HG02852 (cell line): Measurements from ENCODE around the gene SCRT2.

Experiments used
- ATAC-seq: cut with Tn5 transposase; IDR thresholded peaks from one replicate; pipeline ENCODE4 v1.9.1; 2021; ENCODE audit warnings: mild to moderate bottlenecking, moderate library complexity; ENCODE audit not compliant: unreplicated experiment

Gene SCRT2

DNA sequence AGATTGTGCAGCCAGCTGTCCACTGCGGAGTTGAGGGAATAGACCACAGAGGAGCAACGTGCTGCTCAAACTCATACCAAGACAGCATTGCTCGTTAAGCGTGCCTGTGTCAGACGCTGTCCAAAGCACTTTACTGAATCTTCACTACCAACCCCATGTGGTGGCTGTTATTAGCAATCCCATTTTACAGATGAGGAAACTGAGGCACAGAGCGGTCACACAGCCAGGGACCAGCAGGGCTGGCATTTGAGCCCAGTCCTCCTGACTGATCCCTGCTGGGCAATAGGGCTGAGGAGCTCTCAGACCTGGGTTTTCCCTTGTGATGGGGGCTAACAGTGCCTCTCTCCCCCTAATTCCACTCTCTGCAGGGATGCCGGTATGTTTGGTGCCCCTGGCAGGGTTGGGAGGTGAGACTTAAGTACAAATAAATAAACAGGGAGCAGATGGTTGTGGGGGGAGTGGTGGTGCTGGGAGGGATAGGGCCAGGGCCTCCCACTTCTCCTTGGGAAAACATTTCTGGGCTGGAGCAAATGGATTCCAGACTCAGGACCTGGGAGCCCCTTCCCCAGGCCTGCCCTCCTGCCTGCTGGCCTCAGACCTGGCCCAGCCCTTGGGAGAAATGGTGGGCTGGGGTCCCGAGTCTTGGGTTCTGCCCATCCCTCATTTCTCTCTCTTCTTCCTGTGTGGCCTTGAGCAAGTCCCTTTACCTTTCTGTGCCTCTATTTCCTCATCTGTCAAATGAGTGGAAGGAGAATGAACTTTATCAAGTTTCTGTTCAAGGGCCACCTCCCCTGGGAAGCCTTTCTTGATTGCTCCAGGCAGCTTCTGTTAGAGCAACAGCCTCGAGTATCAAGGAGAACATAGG, 40.3 kb downstream of the SCRT2 start:
- no peak for ATAC-seq

DNA sequence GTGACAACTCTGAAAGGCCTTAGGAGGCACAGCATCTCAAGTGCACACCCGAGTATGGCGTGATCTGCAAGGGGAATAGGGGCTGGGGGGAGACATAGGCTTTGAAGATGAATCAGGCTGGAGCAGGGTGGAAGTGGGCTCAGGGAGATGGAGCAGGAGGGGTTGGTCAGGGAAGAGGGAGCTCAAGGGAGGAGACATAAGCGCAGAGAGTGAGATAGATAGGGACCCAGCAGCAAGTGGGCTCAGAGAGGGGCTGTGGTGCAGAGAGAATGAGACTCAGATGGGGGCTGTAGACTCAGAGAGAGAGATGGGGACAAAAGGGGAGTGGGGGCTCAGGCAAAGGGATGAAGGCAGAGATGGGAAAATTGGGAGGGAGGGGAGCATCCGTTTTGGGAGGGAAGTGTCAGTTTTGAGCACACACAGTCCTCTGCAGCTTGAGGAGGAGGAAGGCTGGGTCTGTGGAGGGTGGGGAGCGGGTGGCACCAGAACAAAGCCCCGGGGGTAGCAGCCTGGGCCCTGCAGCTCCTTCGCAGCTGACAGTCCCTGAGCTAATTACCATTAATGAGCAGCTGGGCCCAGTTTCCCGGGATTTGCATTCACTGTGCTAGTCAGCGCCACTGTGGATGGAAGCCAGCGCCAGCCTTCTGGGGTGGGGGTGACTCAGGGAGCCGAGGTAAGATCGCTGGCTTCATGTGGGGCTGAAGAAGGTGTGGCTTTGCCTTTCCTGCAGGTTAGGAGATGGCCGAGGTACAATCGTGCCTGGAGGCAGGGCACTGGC, 41.3 kb downstream of the SCRT2 start:
- ATAC-seq = no peak

DNA sequence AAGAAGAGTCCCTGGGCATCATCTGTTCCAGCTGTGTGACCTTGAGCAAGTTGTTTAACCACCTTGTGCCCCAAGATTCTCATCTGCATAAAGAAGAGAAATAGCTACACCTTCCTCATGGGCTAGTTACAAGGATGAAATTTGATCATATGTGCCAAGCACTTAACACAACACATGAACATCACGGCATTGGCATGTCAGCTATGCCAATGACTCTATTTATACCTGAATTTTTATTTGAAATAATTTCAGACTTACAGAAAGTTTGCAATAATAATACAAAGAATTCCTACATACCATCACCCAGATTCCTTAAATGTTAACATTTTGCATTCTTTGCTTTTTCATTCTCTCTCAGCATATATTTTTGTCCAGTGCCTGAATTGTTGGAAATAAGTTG, 44.5 kb downstream of the SCRT2 start:
- no peak for ATAC-seq

DNA sequence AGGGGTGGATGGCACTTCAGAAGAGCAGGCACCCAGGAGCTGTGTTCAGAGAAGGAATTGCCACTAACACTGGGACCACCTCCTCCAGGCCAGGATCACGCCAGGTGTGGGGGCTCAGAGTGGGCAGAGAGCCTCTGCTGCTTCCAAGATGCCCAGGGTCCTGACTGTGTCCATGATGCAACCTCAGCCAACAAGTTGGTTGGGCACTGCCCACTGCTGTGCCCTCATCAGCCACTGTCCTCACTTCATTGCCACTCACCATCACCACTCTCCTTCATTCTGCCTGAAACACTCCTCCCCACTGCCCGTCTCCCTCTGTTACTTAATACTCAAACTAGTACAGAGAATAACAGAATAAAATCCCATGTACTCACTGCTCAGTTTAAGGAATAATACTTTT, 49.0 kb downstream of the SCRT2 start:
- ATAC-seq = no peak

DNA sequence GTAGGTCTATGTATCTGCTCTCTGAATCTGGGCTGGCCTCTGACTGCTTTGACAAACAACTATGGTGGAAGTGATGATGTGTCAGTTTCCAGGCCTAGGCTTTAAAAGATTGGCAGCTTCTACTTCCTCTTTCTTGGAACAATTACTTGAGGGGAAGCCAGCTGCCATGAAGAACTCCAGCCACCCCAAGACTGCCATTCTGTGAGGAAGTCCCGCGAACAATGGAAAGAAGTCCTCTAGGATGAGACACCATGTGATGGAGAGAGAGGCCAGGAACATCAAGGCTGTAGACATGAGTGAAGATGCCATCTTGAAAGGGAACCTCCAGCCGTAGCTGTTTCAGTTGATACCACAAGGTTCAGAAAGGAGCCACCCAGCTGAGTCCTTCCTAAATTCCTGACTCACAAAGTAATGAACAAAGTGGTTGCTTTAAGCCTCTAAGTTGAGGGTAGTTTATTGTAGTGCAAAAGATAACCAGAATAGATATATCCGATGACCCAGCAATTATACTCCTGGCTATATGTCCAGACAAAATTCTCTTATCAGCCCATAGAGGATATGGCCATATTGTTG, 50.2 kb downstream of the SCRT2 start:
- ATAC-seq = no peak

DNA sequence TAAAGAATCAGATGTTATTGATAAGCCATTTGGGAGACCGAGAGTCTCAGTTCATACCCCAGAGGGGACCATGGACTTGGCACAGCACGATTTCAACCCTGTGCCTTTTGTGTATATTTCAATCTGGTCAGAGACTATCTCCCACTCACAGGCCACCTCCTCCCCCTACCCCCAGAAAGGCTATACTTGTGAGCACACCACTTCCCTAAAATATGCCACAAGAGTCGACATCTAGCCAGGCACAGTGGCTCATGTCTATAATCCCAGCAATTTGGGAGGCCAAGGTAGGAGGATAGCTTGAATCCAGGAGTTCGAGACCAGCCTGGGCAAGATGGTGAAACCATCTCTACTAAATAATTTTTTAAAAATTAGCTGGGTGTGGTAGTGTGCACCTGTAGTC, 51.9 kb downstream of the SCRT2 start:
- ATAC-seq = no peak

DNA sequence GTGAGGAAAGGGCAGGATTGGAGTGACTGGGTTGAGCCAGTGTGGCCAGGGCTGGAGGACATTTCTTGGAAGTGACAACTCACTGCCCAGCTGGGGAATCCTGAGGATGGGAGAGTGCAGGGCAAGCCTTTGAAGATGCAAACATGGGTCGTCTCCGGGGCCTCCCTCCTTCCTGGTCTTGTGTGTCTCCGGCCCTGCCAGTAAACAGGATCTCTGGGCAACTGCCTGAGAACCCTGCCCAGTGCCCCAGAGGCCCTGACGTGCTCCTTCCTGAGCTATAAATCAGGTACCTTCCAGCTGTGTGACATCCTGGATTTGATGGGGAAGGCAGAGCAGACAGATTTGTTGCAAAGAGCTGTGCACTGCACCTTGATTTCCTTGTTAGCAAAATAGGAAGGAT, 52.6 kb downstream of the SCRT2 start:
- ATAC-seq = no peak

DNA sequence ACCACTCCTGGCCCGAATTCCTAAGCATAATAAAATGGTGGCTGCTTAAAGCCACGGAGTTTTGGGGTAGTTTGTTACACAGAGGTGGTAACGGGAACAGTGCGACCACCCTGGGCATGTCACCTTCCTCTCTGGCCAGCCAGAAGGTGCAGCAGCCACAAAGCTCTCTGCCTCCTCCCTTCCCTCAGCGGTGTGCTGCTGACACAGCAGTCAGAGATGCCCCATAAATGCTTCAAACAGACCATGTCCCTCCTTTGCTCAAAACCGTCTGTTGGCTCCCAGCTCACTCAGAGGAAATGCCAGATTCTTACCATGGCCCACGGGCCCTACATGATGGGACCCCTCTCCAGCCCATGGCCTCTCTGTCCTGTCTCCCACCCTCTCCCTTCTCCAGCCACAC, 53.4 kb downstream of the SCRT2 start:
- no peak for ATAC-seq

DNA sequence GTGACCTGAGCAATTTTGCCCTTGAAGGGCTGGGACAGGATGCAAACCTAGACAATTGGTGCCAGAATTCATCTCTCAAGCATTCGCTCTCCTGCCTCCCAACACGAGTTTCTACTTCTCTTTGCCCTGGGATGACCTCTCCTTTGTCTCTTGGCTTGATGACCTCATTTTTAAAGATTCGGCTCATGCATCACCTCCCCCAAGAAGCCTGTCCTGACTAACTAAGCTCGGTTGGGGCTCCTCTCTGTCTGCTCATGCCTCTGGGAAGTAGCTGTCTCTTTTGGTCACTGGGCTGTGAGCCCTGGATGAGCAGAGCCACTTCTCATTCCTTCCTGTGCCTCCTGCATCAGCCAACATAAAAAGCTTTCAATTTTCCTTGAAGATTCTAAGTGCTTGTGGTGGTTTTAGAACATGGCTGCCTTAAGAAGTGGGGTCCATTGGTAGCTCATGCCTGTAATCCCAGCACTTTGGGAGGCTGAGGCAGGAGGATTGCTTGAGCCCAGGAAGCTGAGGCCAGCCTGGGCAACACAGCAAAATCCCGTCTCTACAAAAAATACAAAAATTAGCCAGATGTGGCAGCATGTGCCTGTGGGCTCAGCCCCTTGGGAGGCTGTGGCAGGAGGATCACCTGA, 54.4 kb downstream of the SCRT2 start:
- ATAC-seq = no peak

DNA sequence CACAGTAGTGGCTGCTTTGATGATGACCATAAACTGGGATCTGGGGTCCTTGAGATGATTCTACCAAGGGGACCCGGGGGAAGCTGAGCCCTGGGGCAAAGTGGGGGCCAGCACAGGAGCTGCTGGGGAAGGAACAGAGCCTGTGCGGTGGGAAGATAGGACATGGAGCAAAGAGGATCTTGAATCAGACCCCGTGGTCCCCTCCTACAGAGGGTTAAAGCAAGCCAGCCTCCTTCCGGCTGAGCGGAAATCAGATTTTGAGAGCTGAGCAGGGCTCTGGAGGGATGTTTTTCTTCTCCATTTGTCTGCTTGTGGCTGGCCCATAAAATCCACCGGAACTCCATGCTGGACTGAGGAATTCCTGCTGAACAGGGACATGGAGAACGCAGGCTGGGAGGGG, 55.4 kb downstream of the SCRT2 start:
- no peak for ATAC-seq

GRCh38 chr20:618980-619379, 56.6 kb downstream of the SCRT2 start:
- ATAC-seq = no peak

GRCh38 chr20:617934-618690, 57.5 kb downstream of the SCRT2 start:
- no peak for ATAC-seq

- no peak for ATAC-seq
These were observed 60.1 kb downstream of the SCRT2 start for GRCh38 chr20:615514-615913.

DNA sequence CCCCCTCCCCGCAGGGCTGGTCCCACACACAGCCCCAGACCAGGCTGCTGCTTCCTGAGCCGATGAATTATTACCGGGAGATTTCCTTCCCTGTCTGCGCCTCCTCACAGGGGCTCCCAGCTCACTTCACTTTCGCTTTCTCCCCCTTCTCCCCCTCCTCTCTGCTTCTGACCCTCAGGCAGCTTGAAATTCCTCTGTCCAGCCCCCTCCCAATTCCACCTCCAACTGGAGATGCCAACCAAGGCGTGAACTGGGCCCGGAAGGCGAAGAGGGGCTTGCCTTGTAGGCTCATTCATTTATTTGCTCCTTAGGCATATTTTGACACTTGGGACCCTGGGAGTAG, 63.8 kb downstream of the SCRT2 start:
- no peak for ATAC-seq
